OCI-LY3 (cell line): Measurements from ENCODE around the gene PTPRT.

Experiments
- H2AFZ ChIP-seq: fragments of 200-600, 300-600 bp; shearing (Covaris generic); 2 replicates; pipeline ENCODE4 v1.6.0; 2014; ENCODE audit warnings: antibody characterized with exemption, low read depth, low read length
- H3K27ac ChIP-seq: fragments of 200-600, 300-600 bp; sonication (generic); 2 replicates; pipeline ENCODE4 v1.5.1; 2014; ENCODE audit warnings: mild to moderate bottlenecking, low read length, moderate library complexity, mixed read lengths
- H3K27me3 ChIP-seq: fragments of 200-600, 300-600 bp; sonication (generic); 2 replicates; pipeline ENCODE4 v1.6.1; 2014; ENCODE audit warnings: low read depth, low read length, mixed read lengths
- H3K36me3 ChIP-seq: fragments of 200-600, 300-600 bp; sonication (generic); replicated peaks from 2 replicates; pipeline ENCODE3; 2014; ENCODE audit warnings: low read depth, low read length, mixed read lengths
- H3K4me1 ChIP-seq: fragments of 300-600, 200-600 bp; sonication (generic); 2 replicates; pipeline ENCODE4 v1.6.1; 2014; ENCODE audit warnings: low read length, mixed read lengths
- H3K4me2 ChIP-seq: fragments of 200-600, 300-600 bp; sonication (generic); 2 replicates; pipeline ENCODE4 v1.6.1; 2014; ENCODE audit warnings: low read length, mixed read lengths
- H3K4me3 ChIP-seq: fragments of 300-600, 200-600 bp; sonication (generic); 2 replicates; pipeline ENCODE4 v1.5.1; 2014; ENCODE audit warnings: antibody characterized with exemption, mild to moderate bottlenecking, low read length, moderate library complexity
- H3K79me2 ChIP-seq: fragments of 300-600, 200-600 bp; shearing (Covaris generic); 2 replicates; pipeline ENCODE4 v1.6.1; 2014; ENCODE audit warnings: mild to moderate bottlenecking, low read length, mixed read lengths
- H3K9ac ChIP-seq: fragments of 300-600, 200-600 bp; shearing (Covaris generic); 2 replicates; pipeline ENCODE4 v1.6.0; 2014; ENCODE audit warnings: mild to moderate bottlenecking, low read length, moderate library complexity
- H3K9me3 ChIP-seq: fragments of 200-600, 300-600 bp; shearing (Covaris generic); 2 replicates; pipeline ENCODE4 v1.6.1; 2014; ENCODE audit warnings: low read length, mixed read lengths; ENCODE audit not compliant: insufficient read depth
- H4K20me1 ChIP-seq: fragments of 200-600, 300-600 bp; sonication (generic); 2 replicates; pipeline ENCODE4 v1.6.1; 2016; ENCODE audit warnings: low read length, mixed read lengths; ENCODE audit not compliant: insufficient read depth
- CTCF ChIP-seq: fragments of 200-600, 300-600 bp; sonication (generic); IDR thresholded peaks from 2 replicates; pipeline ENCODE4 v1.5.1; 2014; ENCODE audit warnings: antibody characterized with exemption, low read length, low read depth
- EZH2phosphoT487 ChIP-seq: fragments of 200-600 bp; shearing (Covaris generic); IDR thresholded peaks from 2 replicates; pipeline ENCODE4 v1.6.1; 2018; ENCODE audit warnings: antibody characterized with exemption, mixed run types, low read depth

Gene PTPRT

GRCh38 chr20:42795111-42795695 is 394.5 kb downstream of the PTPRT start:
- no peaks in the 10 kb centered on the region for H3K79me2 ChIP-seq
- no peak overlapping the region for H3K27ac ChIP-seq
- no peak overlapping the region for H3K4me3 ChIP-seq
- no peaks in the 10 kb centered on the region for H3K4me1 ChIP-seq
- TF ChIP-seq CTCF (no peak), EZH2phosphoT487 (no peak)
- no peaks in the 10 kb centered on the region for H3K9me3 ChIP-seq
- H4K20me1 ChIP-seq = no peaks in the 10 kb centered on the region
- H3K36me3 ChIP-seq = no peaks in the 10 kb centered on the region
- no peak overlapping the region for H3K9ac ChIP-seq
- H3K27me3 ChIP-seq = peaks cover 4% of the 10 kb centered on the region; the same call in 1 of the 2 replicates
- no peak overlapping the region for H3K4me2 ChIP-seq
- H2AFZ ChIP-seq = no peak overlapping the region

GRCh38 chr20:42792052-42792451 is 397.7 kb downstream of the PTPRT start:
- Histone ChIP-seq H3K27ac (no peak overlapping the region), H2AFZ (no peak overlapping the region), H3K4me2 (no peak overlapping the region), H3K79me2 (no peaks in the 10 kb centered on the region), H3K9me3 (no peaks in the 10 kb centered on the region), H3K9ac (no peak overlapping the region), H3K27me3 (0 out of 2 replicates have a peak, but pooled peaks cover 4% of the 10 kb centered on the region), H3K36me3 (no peaks in the 10 kb centered on the region), H4K20me1 (no peaks in the 10 kb centered on the region), H3K4me1 (no peaks in the 10 kb centered on the region), H3K4me3 (no peak overlapping the region)
- TF ChIP-seq CTCF (no peak), EZH2phosphoT487 (no peak)

GRCh38 chr20:42790111-42790510 is 399.6 kb downstream of the PTPRT start:
- Histone ChIP-seq H3K4me2 (no peak overlapping the region), H3K9me3 (no peaks in the 10 kb centered on the region), H3K27me3 (0 out of 2 replicates have a peak, but pooled peaks cover 4% of the 10 kb centered on the region), H3K4me3 (no peak overlapping the region), H3K79me2 (no peaks in the 10 kb centered on the region), H2AFZ (no peak overlapping the region), H3K9ac (no peak overlapping the region), H3K4me1 (no peaks in the 10 kb centered on the region), H3K27ac (no peak overlapping the region), H4K20me1 (no peaks in the 10 kb centered on the region), H3K36me3 (no peaks in the 10 kb centered on the region)
- no peak for TF ChIP-seq CTCF
- no peak for TF ChIP-seq EZH2phosphoT487

- 0 out of 2 replicates have a peak, but pooled peaks cover 4% of the 10 kb centered on the region for H3K27me3 ChIP-seq
- H3K79me2 ChIP-seq = no peaks in the 10 kb centered on the region
- no peaks in the 10 kb centered on the region for H3K9me3 ChIP-seq
- no peak overlapping the region for H3K4me3 ChIP-seq
- no peak overlapping the region for H2AFZ ChIP-seq
- TF ChIP-seq CTCF = no peak
- no peak for TF ChIP-seq EZH2phosphoT487
- no peaks in the 10 kb centered on the region for H3K4me1 ChIP-seq
- no peak overlapping the region for H3K27ac ChIP-seq
- H3K9ac ChIP-seq = no peak overlapping the region
- H4K20me1 ChIP-seq = no peaks in the 10 kb centered on the region
- H3K36me3 ChIP-seq = no peaks in the 10 kb centered on the region
- H3K4me2 ChIP-seq = no peak overlapping the region
These were observed 401.0 kb downstream of the PTPRT start for GRCh38 chr20:42788707-42789106.
